ENCODE measurements around the gene C2CD3. TPM values are rescaled to one million over a fixed set of nuclear protein-coding genes. Genes with fewer than 3 reads are reported as not detected.

C2CD3 gene
- total and polyA plus RNA-seq, 9 of the 15 experiments (the other 6 are each of a cell fraction or from before 2014, with no cell fraction given), result 4.4 to 20.2 (median 15.4) TPM

DNA sequence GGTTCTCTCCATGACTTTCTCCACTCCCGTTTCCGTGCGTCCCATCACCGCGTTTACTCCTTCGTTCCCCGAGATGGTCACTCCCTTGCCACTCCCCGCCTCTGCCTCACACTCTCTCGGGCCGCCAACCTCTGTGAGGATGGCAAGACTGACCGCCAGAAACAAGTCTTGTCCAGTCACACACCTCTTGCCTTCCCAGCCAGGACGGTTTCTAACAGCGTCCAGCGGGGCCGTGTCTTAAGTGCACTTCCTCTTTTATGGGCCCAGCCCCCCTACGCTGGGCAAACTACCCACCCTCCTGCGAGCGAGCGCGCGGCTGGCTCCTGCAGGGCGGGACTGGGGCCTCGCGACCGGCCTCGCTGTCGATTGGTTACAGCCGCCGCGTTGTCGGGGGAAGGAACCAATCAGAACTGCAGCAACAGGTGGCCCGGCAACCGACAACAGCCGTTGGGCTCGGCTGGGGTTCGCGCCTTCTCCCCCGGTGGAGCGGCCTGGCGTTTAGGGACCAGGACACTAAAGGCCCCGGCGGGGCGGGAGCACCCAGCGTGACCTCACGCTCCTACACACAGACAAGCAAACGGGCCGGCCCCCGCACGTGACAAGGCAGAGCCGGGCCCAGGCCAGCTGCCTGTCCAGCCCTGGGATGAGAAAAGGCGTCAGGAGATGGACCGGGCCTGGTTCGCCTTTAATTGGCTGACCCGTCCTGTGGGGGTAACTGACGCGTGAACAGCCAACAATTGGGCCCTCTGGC lies 187.6 kb downstream of the C2CD3 start (continued):
- TF ChIP-seq, protein P1, sequence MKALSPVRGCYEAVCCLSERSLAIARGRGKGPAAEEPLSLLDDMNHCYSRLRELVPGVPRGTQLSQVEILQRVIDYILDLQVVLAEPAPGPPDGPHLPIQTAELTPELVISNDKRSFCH (CRISPR knock-in tag; IDR thresholded peaks at IDR 0.05), result no peak
- TF ChIP-seq, protein P1 (tag; IDR thresholded peaks at IDR 0.05), result peak; percentile 89
- TF ChIP-seq ZNF780A (CRISPR knock-in tag; IDR thresholded peaks at IDR 0.05), result no peak
- TF ChIP-seq SIX5 (IDR thresholded peaks at IDR 0.05; ENCODE audit: borderline replicate concordance in 1 of 2, insufficient read depth in 1 of 2, low read depth in 1 of 2, low read length in 2 of 2), result no peak
- TF ChIP-seq ZZZ3 (IDR thresholded peaks at IDR 0.05), result no peak
- no peak for TF ChIP-seq MCM3 (IDR thresholded peaks at IDR 0.05)
- TF ChIP-seq, protein P2, sequence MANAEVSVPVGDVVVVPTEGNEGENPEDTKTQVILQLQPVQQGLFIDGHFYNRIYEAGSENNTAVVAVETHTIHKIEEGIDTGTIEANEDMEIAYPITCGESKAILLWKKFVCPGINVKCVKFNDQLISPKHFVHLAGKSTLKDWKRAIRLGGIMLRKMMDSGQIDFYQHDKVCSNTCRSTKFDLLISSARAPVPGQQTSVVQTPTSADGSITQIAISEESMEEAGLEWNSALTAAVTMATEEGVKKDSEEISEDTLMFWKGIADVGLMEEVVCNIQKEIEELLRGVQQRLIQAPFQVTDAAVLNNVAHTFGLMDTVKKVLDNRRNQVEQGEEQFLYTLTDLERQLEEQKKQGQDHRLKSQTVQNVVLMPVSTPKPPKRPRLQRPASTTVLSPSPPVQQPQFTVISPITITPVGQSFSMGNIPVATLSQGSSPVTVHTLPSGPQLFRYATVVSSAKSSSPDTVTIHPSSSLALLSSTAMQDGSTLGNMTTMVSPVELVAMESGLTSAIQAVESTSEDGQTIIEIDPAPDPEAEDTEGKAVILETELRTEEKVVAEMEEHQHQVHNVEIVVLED (CRISPR knock-in tag; IDR thresholded peaks at IDR 0.05), result peak; percentile 81
- no peak for TF ChIP-seq C11orf30 (IDR thresholded peaks at IDR 0.05; ENCODE audit: low read depth)
- TF ChIP-seq, protein P3, sequence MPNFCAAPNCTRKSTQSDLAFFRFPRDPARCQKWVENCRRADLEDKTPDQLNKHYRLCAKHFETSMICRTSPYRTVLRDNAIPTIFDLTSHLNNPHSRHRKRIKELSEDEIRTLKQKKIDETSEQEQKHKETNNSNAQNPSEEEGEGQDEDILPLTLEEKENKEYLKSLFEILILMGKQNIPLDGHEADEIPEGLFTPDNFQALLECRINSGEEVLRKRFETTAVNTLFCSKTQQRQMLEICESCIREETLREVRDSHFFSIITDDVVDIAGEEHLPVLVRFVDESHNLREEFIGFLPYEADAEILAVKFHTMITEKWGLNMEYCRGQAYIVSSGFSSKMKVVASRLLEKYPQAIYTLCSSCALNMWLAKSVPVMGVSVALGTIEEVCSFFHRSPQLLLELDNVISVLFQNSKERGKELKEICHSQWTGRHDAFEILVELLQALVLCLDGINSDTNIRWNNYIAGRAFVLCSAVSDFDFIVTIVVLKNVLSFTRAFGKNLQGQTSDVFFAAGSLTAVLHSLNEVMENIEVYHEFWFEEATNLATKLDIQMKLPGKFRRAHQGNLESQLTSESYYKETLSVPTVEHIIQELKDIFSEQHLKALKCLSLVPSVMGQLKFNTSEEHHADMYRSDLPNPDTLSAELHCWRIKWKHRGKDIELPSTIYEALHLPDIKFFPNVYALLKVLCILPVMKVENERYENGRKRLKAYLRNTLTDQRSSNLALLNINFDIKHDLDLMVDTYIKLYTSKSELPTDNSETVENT (CRISPR knock-in tag; IDR thresholded peaks at IDR 0.05), result peak; percentile 27
- TF ChIP-seq ZNF589 (CRISPR knock-in tag; IDR thresholded peaks at IDR 0.05; ENCODE audit: low read depth), result no peak
- TF ChIP-seq POU5F1 (IDR thresholded peaks at IDR 0.05; ENCODE audit: borderline replicate concordance, low read depth, low read length, partially characterized antibody), result no peak
- TF ChIP-seq NFXL1 (CRISPR knock-in tag; IDR thresholded peaks at IDR 0.05), result peak; percentile 62; the same call in 1 of the 2 replicates
- peak; percentile 68 to 74 for TF ChIP-seq NRF1 (conservative IDR thresholded peaks at IDR 0.05 in 1 of 2, IDR thresholded peaks at IDR 0.05 in 1 of 2)
- no peak; the same call in 1 of the 2 replicates for TF ChIP-seq MXI1 (IDR thresholded peaks at IDR 0.05; ENCODE audit: low read depth, low read length)
- TF ChIP-seq, protein P4, sequence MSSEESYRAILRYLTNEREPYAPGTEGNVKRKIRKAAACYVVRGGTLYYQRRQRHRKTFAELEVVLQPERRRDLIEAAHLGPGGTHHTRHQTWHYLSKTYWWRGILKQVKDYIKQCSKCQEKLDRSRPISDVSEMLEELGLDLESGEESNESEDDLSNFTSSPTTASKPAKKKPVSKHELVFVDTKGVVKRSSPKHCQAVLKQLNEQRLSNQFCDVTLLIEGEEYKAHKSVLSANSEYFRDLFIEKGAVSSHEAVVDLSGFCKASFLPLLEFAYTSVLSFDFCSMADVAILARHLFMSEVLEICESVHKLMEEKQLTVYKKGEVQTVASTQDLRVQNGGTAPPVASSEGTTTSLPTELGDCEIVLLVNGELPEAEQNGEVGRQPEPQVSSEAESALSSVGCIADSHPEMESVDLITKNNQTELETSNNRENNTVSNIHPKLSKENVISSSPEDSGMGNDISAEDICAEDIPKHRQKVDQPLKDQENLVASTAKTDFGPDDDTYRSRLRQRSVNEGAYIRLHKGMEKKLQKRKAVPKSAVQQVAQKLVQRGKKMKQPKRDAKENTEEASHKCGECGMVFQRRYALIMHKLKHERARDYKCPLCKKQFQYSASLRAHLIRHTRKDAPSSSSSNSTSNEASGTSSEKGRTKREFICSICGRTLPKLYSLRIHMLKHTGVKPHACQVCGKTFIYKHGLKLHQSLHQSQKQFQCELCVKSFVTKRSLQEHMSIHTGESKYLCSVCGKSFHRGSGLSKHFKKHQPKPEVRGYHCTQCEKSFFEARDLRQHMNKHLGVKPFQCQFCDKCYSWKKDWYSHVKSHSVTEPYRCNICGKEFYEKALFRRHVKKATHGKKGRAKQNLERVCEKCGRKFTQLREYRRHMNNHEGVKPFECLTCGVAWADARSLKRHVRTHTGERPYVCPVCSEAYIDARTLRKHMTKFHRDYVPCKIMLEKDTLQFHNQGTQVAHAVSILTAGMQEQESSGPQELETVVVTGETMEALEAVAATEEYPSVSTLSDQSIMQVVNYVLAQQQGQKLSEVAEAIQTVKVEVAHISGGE (CRISPR knock-in tag; IDR thresholded peaks at IDR 0.05), result peak in 2 of 3 experiments; percentile 52 to 85; a peak in 4 of 6 replicates
- peak; percentile 19; the same call in 1 of the 2 replicates for TF ChIP-seq SMARCC2 (IDR thresholded peaks at IDR 0.05; ENCODE audit: low read depth)
- TF ChIP-seq DPF2 (IDR thresholded peaks at IDR 0.05), result peak; percentile 79
- TF ChIP-seq NCOA1 (IDR thresholded peaks at IDR 0.05; ENCODE audit: low read depth), result no peak
